CD4-positive, alpha-beta T cell treated with Interferon gamma for 1 hour (primary cell): ENCODE results near the gene PNPLA2.

Experiments
- DNase-seq: peaks from one replicate; pipeline ENCODE4 v3.0.0-alpha.2; 2020

PNPLA2 gene

GRCh38 chr11:799641-800316 is 18.9 kb upstream of the PNPLA2 start:
- no peak for DNase-seq

DNA sequence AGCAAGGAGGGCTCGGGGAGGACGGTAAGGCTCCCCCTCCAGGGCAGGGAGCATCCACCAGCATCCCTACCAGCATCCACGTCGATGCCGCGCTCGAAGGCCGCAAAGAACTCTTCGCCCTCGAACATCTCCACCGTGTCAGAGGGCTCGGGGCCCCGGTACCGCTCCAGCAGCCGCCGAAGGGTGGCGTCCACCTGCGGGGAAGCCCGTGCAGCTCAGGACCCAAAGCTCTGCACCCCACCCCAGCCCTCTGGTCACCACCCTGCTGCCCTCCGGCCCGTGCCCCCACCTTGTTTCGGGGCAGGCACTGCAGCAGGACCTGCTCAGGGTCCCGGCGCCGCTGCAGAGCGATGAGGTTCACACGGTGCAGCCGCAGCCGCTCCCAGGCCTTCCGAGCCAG is 18.2 kb upstream of the PNPLA2 start:
- no peak for DNase-seq

DNA sequence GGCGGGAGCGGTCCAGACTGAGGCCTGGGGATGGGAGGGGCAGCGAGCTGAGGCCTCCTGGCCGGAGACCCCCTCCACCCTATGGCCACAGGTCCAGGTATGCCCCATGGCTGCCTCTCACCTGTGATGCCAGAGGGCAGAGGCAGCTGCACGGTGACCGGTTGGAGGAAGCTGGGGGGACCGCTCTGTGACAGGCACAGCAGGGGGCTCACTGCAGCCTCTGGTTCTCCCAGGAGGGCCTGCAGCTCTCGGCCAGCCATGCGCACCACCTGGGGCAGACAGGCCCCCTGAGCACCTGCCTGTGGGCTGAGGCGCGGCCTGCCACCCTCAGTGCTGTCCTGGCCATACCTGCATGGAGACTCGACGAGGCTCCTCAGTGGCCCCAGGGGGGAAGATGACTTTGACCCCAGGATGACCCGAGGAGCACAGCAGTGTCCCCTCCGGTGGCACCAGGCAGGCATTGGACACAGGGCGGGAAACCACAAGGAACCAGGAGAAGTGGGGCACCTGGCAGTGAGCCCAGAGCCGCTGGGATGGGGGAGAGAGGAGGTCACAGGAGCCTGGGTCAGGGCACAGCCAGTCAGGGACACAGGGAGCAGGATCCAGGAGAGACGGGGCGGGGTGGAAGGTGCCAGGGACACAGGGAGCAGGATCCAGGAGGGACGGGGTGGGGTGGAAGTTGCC is 17.5 kb upstream of the PNPLA2 start:
- DNase-seq, result no peak

DNA sequence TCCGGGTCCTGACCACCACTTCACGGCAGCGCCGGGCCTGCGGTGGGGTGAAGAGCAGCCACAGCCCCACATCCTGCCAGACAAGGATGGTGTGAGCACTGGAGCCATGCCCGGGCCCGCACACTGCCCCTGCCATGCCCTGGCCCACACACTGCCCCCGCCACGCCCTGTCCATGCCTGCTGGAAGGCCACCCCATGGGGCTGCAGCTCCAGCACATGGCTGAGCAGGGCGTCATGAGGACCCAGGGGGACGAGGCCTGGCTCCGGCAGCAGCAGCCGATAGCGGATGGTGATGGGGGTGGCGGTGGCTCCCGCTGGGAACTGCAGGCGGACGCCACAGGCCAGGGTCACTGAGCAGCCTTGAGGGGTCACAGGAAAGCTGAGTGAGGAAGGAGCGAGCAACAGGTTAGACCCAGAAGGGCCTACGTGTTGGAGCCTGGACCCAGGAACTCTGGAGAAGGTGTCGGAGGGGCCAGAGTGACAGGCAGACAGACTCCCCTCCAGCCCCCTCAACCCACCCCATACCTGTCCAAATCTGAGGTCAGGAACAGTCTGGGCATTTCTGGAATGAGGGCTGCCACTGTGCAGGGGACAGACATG is 16.6 kb upstream of the PNPLA2 start:
- no peak for DNase-seq

DNA sequence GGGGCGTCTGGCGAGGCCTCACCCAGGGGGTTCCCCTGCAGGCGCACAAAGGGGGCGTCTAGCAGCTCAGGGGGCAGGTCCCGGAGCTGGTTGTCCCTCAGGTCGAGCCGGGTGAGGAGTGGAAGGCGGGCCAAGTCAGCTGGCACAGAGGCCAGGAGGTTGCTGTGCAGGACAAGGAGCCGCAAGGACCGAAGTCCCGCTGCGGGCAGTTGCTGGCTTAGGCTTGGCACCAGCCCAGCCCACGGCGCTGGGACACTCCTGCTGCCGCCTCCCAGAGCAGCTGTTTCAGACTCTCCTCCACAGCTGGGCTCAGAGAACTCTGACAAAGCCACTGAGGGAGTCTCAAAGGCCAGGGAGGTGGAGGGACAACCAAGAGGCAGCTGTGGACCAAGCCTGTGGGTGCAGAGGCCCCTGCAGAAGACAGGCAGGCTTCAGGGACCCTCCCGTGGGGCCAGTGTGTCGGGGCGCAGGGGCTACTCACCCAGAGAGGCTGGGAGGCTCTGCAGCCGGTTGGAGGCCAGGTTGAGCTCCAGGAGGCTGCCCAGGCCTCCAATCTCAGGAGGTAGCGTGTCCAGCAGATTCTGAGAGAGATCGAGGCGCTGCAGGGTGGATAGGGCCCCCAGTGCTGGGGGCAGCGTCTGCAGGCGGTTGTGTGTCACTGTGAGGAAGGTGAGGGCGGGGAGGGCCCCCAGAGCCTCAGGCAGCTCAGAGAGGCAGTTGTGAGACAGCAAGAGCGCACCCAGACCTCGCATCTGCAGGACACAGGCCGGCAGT is 15.8 kb upstream of the PNPLA2 start:
- DNase-seq, result no peak

- no peak for DNase-seq
Measured at GRCh38 chr11:803467-803742, 15.3 kb upstream of the PNPLA2 start.

DNA sequence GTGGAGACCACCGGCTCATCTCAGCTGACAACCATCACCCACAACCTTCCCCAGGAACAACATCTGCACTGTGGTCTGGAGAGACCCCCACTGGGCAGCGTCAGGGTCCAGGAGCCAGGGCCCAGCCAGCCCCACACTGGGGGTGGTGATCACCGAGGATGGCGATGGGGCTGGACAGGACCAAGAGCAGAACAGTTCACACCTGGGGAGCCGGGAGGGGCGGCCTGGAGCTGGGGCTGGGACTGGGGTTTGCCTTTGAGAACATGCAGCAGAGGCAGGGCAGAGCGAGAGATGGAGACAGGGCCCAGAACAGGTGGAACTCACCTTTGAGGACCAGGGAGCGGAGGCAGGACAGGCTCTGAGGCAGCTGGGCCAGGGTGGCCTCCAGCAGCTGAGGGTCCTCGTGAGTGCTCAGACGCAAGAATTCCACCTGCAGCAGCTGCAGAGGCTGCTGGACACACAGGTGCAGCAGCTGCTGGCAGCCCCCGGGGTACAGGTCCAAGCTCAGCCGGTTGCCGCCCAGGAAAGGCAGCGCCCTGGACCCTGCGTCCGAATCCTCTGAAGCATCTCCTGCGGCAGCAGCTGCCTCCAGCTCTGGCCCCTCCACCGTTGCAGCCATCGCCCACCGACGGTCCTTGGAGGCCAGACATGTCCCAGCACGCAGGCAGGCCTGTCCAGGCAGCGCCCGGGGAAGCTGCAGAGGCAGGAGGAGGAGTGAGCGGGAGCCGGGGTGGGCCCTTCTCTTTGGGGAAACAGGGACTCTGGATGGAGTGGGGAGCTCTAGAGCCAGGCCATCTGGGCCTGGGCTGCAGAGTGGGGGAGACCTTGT is 14.7 kb upstream of the PNPLA2 start:
- no peak for DNase-seq

GRCh38 chr11:804599-804964 is 14.1 kb upstream of the PNPLA2 start:
- no peak for DNase-seq

- DNase-seq, result no peak
Measured at GRCh38 chr11:808427-809286, 10.1 kb upstream of the PNPLA2 start.

DNA sequence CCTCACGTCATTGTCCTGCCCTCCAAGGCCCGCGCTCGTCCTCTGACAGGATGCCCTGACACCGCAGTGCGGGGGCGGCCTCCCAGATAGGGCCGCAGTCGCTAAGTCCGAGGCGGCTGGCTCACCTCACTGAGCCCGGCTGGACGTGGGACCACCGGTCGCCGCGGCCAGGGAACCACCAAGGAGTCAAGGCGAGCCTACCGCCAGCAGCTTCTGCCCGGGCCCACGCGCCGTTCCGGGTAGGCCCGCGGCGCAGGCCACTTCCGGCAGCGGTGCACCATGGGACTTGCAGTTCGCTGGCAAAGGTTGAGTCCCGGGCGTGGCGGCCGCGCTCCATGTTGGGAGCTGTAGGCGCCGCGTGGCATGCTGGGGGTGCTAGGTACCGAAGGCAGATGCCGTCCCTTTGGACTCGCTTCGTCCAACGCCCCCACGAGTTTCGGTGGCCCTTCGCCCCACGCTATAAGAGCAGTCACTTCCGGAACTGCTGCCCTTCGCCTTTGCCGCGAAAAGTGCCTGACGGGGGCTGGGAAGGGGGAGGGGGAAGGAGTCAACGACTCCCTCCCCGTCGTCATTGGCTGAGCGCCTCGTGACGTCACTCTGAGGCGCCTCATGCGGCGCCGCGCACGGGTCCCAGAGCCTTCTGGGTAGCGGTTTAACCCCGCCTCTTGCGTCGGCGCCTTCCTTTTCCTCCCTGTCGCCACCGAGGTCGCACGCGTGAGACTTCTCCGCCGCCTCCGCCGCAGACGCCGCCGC is 9.3 kb upstream of the PNPLA2 start, which contains the start of gene RPLP2:
TSS of gene RPLP2 (plus strand) at position 681 of the 753 bp plus-strand sequence. CDS start 268 bp downstream, outside the sequence.
- DNase-seq, result peak; percentile 96

- no peak for DNase-seq
Measured at GRCh38 chr11:810040-810567, 8.6 kb upstream of the PNPLA2 start.

- DNase-seq, result no peak
Measured at GRCh38 chr11:811446-812245, 7.1 kb upstream of the PNPLA2 start.

DNA sequence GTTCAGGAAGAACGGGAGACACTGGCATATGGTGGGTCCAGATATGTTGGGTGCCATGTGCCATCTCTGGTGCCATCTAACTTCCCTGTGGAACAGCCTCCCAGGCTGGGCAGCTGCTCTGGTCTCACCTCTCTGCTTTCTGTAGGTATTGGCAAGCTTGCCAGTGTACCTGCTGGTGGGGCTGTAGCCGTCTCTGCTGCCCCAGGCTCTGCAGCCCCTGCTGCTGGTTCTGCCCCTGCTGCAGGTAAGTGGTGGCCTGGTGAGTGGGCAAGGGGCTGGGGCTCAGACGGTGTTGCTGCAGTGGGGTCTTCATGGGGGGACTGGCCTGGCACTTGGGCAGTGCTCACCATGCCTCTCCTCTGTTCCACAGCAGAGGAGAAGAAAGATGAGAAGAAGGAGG is 6.3 kb upstream of the PNPLA2 start:
- no peak for DNase-seq

- no peak for DNase-seq
Measured at GRCh38 chr11:813072-813455, 5.7 kb upstream of the PNPLA2 start.

DNA sequence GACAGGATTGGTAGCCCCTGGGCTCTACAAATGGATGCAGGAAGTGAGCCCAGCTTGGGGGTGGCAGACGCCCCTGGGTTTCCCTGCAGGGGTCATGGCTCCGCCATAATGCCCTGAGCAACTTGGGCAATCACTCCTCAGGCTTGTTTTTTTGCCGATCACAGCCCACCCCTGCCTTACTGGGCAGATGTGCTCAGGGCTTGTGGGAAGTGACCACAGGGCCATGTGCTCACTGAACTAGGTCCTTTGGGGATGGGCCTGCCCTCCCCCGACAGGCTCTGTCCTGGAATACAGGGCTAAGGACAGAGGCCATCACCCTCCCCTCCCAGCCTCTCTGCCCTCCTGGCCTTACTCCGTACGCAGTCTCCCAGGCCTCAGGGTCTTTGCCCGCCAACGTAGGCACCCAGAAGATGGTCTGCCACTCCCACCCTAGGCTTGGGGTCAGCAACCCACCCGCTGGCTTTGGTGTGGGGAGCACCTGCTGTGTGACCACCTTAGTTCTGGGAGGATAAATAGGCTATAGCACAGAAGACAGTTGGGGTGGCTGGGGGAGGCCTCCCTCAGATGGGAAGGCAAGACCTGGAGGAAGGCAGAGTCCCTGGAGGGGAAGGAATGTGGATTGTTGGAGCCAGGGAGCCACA is 5.1 kb upstream of the PNPLA2 start:
- no peak for DNase-seq

GRCh38 chr11:815675-816432 is 2.9 kb upstream of the PNPLA2 start:
- DNase-seq, result no peak

GRCh38 chr11:816433-816779 is 2.3 kb upstream of the PNPLA2 start:
- DNase-seq, result no peak

DNA sequence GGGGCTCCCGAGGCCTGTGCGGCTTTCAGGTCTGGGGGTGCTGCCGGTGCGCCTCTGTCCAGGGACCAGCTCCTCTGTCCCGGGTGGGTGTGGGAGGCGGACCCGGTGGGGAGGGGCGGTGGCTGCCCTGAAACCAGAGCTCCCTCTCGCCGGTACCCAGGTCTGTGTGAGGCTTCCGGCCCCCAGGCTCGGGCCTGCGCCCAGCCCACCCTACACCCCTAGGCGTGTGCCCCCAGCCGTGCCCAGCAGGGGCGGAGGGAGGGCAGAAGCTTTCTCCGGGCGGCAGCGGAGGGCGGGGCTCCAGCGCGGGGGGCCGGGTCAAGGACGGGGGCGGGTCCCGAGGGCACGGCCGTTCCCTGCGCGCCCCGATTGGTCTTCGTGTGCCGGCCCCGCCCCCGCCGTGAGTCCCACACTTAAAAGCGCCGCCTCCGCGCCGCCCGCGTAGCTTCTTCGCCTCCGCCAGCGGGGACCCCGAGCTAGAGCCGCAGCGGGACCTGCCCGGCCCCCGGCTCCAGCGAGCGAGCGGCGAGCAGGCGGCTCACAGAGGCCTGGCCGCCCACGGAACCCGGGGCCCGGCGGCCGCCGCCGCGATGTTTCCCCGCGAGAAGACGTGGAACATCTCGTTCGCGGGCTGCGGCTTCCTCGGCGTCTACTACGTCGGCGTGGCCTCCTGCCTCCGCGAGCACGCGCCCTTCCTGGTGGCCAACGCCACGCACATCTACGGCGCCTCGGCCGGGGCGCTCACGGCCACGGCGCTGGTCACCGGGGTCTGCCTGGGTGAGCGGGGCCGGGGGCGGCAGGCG is 616 bp downstream of the PNPLA2 start:
- DNase-seq, result peak; percentile 91
